Stimulated activated CD4-positive, alpha-beta T cell treated with anti-CD3 and anti-CD28 coated beads, Interleukin-15, amount 100 ng/mL, for 1 hour (primary cell): ENCODE measurements around the gene TAOK3.
"Not testable (repeated sequence)": the region's sequence is repeated elsewhere in the genome, so short reads cannot be mapped to it uniquely, and the experiment has no call there.

Experiments
- DNase-seq, 2 donors: peaks; one replicate each; pipeline ENCODE4 v3.0.0-alpha.2; 2020; ENCODE audit warnings: low read depth in 1 of 2, low spot score in 1 of 2

TAOK3 gene

DNA sequence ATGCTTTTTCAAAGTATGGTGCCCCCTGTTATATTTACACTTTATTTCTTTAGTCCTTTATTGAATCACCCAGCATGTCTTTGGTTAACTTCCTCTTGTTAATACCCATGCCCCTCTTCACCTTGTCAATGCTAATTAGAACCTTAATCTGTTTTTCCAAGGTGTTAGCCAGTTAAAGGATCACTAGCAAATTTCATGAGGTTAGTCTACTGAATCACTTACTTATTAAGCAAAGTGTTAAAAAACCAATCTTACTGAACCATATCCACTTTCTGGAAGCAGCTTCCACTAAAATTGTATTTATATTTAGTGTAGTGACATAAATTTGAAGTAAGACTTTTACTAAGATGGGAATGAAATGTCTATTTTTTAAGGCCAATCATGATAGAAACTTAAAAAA is 27.9 kb downstream of the TAOK3 start:
- no peak for DNase-seq

DNA sequence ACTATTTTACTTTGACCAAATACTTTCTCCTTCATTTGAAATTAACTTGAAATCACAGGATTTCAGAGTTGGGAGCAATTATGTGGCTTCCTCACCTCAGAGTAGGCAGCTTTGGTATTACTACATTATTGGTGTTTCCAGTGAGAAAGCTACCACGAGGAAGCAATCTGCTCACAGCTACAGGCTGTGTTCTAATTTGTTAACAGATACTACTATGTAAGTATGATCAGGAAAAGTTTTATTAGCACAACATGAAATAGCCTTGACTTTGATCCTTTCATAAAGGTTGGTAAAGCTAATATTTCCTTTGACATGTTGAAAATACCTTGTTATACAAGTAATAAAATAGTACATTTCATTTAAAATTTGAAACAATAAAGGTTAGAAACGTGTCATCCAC is 30.6 kb downstream of the TAOK3 start:
- no peak for DNase-seq

DNA sequence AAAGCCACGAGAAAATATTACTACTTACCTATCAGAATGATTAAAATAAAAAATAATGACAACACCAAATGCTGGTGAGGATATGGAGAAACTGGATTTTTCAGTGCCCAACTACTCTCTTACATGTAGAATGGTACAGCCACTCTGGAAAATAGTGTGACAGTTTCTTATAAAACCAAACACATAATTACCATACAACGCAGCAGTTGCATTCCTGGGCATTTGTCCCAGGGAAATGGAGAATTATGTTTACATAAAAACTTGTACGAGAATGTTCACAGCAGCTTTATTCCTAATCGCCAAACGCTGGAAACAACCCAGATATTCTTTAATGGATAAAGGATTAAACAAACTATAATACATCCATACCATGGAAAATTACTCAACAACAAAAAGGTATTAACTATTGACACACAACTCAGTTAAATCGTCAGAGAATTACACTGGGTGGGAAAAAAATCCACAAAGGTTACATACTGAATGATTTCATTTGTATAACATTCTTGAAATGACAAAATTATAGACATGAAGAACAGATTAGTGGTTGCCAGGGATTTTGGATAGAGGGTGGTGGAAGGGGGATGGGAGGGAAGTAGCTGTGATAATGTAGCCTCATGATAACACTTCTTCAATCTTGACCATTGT is 35.4 kb downstream of the TAOK3 start:
- DNase-seq: no peak

DNA sequence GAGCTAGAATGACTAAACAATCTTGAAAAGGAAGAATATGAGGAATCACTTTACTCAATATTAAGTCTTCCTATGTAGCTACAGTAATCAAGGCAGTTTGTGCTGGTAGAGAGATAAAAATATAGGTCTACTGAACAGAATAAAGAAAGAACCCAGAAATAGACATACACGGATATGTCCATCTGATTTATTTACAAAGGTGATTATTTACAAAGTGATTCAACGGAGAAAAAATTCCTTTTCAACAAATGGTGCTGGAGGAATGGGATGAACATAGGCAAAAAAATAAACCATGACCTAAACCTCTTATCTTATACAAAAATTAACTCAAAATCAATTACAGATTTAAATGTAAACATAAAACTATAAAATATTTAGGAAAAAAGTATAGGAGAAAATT is 36.6 kb downstream of the TAOK3 start:
- no peak for DNase-seq

DNA sequence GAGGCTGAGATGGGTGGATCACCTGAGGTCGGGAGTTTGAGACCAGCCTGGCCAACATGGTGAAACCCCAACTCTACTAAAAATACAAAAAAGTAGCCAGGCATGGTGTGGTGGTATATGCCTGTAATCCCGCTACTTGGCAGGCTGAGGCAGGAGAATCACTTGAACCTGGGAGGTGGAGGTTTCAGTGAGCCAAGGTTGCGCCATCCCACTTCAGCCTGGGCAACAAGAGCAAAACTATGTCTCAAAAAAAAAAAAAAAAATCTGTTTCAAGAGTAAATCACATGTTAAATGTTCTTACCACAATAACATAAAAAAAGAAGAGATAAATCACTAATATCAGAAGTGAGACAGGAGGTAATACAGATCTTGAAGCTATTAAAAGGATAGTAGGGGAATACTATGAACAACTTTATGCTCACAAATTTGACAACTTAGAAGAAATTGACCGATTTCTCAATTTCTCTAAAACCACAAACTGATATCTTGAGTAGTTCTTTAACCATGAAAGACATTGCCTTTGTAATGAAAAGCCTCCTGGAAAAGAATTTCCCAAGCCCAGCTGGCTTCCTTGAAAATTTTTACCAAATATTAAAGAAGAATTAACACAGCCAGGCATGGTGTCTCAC is 37.7 kb downstream of the TAOK3 start:
- no peak for DNase-seq

DNA sequence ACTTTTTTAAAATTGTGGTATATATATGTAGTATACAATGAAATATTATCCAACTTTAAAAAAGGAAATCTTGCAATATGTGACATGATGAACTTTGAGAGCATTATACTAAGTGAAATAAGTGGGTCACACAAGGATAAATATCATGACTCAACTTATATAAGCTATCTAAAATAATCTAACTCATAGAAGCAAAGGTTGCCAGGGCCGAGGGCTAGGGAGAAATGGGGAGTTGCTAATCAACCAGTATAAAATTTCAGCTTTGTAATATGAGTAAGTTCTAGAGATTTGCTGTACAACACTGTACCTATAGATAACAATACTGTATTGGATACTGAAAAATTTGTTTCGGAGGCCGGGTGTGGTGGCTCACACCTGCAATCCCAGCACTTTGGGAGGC is 38.5 kb downstream of the TAOK3 start:
- DNase-seq: no peak

DNA sequence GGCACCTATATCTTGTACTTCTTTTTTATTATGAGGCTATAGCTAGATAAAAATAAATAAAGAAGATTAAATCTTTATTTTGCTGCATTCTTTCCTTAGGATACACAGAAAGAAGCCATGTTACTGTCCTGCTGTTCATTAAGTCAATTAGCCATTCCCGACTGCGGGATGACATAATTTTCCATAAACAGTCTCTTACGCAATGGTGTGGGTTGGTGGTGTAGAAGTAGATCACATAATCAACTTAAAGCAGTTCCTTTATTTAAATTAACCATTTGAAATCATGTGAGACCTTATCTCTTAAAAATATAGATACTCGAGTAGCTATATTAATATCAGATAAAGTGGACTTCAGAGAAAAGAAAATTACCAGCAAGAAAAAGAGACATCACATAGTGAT is 40.2 kb downstream of the TAOK3 start:
- no peak for DNase-seq

DNA sequence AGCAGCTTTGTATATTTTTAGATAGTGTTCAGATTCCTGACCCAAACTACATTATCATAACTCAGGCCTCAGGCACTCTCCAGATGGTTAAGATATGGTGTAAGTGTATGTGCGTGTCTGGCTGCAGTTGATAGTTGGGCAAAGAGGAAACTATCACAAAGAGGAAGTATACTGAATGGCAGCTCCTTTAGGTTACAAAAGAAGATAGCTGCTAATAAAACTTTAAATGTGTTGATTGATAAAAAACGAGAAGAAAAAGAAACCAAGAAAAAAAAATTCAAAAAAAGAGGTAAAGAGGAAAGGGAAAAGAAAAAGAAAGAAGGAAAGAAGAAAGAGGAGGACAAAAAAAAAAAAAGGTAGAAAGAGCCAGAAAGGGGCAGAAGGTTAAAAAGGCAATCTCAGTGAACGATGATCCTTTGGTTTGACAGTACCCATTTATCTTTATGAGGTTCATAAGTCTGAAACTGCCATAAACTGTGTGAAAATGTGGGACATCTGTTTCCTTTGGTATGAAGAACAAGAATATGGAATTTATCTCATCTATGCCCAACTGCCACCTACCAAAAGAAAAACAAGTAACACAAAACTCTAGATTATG is 42.2 kb downstream of the TAOK3 start:
- no peak for DNase-seq

DNA sequence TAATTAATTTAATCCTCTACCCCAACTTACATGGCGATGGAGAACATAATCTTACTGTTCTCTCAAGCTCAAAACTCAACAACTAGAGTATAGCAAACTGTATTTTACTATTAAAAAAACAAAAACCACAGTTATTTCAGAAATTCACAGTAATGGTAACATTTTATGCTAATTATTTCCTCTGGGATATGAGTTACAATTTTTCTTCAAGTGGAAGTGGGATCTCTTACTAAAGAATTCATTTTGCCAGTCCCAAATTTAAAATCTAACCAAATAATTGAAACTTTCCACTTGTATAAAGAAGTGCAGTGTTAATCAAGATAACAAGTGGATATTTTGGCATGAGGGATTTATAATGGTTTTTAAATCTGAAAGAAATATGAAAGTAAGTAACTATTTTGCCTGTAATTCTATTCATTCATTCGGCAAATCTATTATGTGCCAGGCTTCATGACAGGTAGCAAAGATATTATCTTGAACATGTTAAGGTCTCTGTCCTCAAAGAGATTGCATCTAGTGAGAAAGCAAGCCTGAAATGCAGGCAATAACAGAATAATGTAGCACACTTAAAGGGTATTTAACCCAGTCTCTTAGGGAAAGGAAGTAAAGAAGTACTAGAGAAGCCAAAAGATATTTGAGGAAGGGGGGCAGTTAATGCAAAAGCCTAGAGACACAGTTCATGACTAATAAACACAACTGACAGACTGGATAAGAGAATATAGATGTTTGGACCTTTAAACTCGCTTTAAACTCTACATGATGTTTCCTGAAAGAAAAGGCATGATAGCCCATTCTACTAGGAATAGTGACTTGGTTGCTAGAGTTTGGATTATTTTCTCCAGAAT is 44.0 kb downstream of the TAOK3 start:
- DNase-seq: no peak

DNA sequence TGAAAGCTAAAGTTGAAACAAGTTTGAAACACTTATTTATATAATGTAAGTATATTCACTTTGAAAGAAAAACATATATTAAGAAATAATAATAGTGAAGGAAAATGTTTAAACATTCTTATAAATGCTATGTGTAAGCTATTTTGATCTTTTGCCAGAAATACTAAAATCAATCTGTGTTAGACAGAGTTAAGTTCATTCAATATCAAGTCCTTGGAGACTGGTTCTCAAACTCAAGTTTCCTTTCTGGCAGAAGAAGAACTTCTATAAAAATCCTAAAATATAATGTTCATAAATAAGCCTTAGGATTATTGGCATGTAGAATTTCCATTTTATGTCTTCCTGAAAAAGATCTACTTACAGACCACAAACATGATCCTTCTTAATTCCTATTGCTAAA is 45.3 kb downstream of the TAOK3 start:
- no peak for DNase-seq

DNA sequence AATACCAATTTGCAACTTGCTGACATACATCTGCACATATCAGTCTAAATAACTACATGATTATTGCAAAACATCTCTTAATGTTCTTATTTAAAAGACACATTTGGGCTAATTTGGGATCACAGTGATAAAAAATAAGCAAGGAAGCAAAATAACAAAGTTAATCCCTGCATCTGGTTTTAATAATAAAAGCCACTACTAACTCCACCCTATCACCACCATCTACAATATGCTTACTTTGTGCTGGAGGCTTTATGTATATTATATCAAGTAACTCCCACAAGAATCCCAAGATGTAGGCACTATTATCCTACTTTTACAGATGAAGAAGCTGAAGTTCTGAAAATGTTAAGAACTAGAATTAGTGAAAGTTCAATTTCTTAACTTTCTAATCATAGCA is 45.7 kb downstream of the TAOK3 start:
- DNase-seq: no peak

DNA sequence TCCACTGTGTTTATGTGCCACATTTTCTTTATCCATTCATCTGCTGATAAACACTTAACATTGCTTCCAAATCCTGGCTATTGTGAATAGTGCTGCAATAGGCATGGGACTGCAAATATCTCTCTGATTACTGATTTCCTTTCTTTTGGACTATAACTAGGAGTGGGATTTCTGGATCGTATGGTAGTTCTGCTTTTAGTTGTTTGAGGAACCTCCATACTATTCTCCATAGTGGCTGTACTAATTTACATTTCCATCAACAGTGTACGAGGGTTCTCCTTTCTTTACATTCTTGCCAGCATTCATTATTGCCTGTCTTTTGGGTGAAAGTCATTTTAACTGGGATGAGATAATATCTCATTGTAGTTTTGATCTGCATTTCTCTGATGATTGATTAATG is 47.6 kb downstream of the TAOK3 start:
- no peak for DNase-seq

DNA sequence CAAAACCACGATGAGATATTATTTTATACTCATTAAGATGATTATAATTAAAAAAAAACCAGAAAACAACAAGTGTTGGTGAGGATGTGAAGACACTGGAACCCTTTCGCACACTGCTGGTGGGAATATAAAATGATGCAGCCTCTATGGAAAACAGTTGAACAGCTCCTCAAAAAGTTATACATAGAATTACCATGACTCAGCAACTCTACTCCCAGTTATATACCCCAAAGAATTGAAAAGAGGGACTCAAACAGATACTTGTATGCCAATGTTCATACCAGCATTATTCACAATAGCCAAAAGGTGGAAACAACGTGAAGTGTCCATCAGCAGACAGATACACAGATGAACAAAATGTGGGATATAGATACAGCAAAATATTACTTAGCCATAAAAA is 53.1 kb downstream of the TAOK3 start:
- DNase-seq: no peak

DNA sequence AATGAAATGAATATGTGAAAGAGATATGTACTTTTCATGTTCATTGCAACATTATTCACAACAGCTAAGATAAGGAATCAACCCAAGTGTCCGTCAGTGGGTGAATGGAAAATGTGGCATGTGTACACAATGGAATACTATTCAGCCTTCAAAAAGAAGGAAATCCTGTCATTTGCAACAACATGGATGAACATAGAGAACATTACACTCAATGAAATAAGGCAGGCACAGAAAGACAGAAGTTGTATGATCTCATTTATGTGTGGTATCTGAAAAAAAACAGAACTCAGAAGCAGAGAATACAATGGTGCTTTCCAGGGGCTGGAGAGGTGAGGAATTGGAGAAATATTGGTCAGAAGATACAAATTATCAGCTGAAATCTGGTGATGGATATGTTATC is 54.0 kb downstream of the TAOK3 start:
- DNase-seq: no peak

DNA sequence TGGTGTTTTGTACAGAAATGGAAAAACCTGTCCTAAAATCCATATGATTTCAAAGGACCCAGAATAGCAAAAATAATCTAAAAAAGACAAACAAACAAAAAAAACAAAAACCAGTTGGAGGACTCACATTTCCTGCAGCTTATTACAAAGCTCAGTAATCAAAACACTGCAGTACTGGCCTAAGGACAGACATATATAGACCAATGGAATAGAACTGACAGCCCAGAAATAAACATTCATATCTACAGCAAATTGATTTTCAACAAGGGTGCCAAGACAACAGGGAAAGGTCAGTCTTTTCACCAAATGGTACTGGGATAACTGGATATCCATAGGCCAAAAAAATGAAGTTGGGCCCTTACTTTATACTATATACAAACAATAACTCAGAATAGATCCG is 55.0 kb downstream of the TAOK3 start:
- DNase-seq: no peak

DNA sequence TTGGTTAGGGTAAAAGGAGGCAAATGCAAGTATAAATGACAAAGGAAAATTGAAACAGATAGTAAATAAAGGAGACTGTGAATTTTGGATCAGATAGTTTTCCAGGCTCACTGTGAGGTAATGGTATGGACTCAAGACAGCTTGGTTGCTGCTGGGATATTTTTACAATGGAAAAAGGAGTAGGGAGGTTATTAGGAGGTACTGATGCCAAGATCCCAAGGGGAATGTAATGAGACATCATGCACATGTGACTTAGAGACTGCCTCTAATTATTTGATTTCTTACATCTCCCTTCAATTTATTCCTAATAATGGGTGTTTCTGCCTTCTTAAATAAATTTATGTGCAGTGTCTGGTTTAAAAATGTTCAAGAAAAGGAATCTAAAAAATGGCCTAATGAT is 56.9 kb downstream of the TAOK3 start:
- DNase-seq: no peak

DNA sequence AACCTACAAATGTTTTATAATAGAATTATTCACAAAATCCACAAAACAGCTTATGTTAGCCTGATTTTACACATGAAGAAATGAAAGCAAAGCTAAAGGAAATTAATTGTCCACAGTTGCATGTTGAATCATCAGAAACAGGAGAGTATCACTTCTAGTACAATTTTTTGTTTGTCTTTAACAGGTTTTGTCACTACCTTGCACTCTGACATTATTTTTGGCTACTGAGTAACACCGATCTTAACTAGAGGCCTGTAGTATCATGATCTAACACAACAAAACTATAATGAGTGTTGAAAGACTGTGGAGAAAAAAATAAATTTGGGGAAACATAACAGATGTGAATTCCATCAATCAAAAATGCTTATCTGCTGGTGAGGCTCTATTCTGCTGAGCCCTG is 60.1 kb downstream of the TAOK3 start:
- no peak for DNase-seq

DNA sequence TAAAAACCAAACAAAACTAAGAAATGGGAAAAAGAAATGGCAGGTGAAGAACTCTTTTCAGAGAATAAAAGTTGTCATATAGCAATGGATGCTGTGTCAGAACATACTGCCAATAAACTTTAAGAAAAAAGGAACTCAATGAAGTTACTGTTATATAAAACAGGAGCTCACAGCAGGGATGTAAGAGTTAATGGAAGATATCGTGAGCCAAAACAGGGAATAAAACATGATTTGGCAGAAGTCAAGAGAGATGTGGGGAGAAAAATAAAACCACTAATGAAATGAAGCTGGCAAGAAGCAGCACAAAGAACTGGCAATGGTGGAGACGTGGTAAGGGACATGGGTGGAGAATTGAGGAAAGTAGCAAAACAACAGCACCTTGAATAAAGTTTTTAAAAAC is 61.0 kb downstream of the TAOK3 start:
- DNase-seq: no peak

DNA sequence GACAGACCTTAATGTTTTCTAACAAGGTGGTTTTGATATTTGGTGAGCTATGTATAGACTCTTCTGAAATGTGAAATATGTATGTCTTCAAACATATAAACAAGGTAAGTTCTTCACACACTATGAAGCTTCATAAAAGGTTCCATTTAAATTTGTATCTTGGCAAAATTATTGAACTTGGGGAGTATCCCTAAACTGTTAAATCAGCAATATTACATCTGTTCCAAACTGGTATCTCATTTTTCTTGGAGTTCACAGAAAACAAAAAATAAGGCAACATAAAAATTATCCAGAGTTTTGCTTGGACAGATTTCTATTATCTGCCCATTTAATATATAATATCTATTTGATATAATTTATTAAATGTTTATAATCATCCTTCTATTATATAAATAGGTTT is 62.4 kb downstream of the TAOK3 start:
- no peak for DNase-seq

DNA sequence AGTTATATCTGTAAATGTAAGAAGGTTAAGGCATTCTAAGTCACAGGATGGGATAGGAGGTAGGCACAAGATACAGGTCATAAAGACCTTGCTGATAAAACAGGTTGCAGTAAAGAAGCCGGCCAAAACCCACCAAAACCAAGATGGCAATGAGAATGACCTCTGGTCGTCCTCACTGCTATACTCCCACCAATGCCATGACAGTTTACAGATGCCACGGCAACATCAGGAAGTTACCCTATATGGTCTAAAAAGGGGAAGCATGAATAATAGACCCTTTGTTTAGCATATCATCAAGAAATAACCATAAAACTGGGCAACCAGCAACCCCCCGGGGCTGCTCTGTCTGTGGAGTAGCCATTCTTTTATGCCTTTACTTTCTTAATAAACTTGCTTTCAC is 64.7 kb downstream of the TAOK3 start:
- not testable (repeated sequence) for DNase-seq

DNA sequence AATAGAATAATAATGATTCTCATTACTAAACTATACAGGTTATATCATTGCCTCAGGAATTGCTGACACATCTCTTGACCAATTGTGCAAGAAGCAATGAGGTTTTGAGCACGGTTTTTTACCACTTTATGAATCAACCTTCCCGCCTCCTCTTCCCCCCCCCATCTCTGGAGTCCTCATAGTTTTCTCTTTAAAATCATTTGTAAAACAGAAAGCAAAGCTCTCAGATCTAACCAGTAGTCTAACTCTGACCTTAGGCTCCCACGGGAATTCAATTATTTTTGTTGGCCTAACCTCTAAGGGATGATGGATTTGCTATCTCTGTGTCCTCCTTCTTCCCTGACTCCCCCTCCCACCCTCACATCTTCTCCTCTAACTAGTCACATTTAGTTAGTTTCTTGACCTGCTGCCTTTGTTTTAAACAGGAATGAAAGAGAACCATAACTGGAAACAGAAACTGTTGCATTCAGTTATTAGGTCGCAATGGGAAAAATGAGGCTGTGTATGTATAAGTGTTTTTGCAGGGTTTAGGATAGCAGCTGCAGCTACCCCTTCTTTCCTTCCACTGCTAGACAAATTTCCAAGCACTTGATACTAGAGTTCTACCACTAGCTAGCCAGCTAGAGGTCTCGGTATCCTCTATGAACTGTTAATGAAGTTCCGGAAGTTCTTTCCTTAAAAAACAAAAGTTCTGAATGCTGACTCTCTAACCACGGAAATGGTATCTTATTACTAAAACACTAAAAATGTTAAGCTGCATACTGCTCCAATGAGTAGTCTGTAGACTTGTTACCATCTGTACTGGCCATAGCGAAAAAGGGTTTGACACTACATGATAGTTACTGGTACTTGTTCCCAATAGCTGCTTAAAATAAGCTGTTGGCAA is 65.4 kb downstream of the TAOK3 start:
- DNase-seq: peak in 1 of 2 donors; percentile 3
